ENCODE results near the gene PLCB1.

Gene PLCB1

DNA sequence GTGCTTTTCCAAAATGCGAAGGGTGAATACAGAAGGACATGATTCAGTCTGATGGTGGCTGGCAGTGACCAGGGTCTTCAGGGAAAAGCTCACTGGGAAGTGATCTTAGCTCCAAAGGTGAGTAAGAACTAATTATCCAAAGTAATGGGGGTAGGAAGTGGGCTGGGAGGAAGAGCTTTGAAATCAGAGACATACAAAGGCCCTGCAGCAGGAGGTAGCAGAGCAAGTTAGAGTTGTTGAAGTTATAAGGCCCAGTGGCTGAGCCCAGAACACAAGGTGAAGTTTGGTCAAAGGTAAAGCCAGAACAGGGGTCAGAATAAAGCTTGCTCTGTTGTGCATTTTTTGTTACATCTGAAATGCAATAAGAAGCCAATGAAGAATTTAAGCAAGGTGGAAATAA is 81.2 kb downstream of the PLCB1 start:
- DNase-seq = no peak

DNA sequence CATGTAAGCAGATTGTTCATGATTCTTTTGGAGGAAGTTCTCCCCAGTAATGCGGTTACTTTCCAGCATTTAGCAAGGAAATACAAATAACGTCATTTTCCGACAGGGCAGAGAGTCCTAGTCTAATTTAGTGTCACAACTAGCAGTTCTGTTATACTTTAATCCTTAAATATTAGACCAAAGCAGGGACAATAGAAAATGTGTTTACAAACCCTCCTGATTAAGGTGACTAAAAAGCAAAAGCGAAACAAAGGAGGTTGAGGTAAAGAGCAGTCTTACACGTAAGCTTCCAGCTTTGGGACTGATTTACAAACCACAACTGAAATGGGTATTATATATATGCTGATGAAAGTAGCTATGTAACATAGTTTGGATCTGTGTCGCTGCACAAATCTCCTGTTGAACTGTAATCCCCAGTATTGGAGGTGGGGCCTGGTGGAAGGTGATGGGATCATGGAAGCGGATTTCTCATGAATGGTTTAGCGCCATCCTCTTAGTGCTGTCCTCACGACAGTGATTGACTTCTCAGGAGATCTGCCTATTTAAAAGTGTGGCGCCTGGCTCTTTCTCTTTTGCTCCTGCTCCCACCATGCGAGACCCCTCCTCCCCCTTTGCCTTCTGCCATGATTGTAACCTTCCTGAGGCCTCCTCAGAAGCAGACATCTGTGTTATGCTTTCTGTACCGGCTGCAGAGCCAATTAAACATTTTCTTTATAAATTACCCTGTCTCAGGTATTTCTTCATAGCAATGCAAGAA is 81.9 kb downstream of the PLCB1 start:
- DNase-seq = no peak

DNA sequence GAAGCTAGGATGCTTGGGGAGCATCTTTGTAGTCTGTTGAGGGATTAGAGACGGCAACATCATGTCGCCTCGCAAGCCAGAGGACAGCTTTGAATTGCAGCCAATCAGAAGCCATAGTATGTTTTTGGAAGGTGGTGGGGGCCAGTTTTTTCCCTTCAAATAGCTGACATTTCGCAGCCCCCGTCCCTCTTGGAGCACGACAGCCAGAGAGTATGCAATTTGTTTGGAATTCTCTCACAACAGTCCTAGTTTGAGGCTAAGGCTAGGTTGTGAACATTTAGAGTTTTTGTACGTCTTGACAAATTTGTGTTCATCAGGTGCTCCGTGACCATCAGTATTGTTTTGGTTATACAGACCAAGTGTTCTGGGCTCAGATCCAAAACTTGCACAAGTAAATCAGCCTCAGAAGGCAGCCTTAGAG is 83.3 kb downstream of the PLCB1 start:
- peak; percentile 61 for DNase-seq

DNA sequence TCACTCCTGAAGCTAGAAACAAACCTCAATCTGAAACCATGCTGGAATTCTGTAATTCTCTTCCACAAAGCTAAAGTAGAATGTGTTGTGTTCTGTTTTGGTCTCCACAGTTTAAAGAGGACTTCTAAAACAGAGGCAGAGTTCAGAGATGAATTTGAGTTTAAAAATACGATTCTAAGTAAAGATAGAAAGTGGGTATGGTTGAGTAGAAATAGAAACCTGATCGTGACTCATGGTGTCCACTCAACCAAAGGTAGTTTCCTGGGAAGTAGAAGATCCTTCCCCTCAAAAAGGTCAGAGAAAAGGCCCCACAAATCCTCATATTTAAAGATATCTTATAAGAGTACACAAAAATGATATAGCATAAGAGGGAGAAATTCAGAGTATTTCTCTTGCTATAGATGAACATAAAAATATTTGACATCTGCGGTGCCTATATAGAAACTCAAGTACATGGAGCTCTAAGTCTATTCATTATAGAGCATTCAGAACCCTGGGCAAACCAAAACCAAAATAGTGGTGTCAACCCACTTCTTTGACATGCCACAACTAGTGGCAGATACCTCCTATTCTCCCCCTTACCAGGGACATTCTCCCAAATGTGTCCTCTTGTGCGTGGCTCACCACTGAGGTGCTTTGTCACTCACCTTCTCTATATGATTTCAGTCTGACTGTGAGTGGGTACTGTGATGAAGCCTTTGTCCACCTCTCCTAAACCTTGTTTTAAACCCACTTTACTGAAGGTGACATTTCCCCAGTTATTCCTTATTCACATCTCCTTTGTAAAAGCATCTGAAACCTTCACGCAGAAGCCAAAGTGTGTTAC is 84.5 kb downstream of the PLCB1 start:
- no peak for DNase-seq

DNA sequence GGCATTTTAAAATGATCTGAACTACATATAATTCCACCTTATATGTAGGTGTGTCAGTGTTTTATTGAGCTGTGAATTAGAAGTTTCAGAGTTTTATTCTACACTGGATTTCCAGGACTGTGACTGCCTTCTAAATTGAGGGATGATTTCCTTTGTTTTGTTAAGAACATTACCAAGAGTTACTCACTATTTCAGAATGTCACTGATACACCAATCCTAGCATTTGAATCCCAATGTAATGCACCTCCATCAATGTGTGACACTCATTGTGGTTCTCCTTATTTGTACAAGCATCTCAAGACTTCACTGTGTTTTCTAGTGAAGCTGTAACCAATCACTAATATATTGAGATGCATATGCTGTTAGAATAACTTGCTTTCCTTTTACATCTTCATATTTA is 86.8 kb downstream of the PLCB1 start:
- DNase-seq = peak; percentile 88

DNA sequence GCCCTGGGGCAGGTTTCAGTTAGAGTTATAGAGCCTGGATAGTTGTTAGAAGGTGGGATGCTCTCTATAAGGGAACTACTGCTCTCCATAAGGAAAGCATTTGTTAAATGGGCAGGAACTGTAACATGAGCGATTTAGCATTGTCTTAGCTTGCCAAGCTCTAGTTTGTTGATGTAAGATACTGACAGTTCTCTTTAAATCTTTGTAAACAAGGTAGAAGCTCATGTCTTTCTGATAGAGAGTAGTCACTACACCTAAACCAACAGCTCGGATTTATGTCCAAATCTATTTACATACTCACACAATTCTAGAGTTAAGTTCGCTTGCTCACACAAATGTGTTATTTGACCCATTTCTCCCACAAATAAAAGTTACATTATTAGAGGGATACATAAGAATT is 87.3 kb downstream of the PLCB1 start:
- DNase-seq = no peak

DNA sequence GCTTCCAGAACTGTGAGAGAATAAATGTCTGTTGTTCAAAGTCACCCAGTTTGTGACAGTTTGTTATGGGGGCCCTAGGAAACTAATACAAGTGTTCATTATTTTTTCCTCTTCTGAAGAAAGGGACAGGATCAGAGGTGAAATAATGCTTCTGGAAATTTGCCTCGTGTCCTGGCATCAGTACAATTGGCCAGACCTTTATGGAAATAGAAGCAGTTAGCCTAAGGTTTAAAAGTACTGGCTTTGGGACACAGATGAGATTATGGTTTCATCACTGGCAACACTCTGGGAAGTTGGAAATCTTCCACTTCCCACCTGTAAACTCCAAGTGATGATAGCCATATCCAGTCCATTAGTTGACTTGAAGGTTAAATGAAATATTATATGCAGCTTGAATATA is 88.7 kb downstream of the PLCB1 start:
- no peak for DNase-seq

DNA sequence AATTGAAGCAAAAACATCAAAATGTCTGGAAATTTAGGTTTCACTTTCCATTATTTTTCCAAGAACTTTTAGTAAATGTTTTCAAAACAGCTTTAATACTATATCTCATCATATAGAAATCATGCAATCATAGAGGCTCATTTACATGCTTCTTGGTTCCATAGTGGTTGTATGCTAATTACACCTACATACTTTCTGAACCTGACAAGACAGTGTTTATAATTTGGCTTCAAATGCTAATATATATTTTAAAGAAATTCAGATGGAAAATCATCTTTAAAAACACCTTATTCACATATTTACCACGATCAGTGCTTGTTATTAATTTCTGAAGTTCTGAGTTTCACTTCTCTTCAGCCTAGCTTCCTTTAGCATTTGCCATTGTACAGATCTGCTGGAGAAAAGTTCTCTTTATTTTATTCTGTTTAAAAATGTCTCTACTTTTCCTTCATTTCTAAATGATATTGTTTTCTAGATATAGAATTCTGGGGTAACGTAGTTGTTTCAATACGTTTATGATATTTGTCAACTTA is 89.9 kb downstream of the PLCB1 start:
- DNase-seq = no peak

DNA sequence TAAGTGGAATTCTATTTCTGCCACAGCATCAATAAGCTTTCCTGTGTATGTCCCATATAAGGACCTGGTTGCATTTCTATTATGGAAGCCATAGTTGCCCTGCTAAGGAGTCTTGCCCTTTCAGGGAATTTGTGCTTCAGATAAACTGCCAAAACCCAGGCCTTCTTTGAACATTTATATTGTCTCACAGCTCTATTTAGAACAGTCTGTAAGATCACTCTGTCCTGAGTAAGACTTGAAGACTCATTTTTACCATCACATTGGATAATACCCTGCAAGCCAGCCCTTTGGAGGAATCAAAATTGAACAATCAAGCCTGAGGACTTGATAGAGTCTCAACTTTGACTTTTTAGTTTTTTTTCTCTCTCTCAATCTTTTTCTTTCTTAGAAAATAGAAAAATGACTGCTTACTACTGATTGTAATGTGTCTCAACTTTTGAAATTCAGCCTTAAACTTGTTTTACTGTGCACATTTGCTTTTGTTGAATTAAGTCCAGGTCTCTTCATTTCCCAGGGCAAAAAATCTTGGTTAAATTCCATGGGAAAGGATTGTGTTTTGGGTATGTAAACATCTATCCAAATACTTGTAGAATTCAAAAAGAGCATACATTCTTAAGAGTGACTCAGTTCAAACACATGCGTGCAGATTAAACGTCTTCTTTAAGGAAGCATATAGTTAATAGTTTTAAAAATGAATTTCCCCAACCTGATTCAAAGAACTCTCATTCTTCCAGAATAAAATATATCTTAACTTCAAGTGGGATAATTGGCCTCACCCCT is 91.2 kb downstream of the PLCB1 start:
- DNase-seq = peak; percentile 92

DNA sequence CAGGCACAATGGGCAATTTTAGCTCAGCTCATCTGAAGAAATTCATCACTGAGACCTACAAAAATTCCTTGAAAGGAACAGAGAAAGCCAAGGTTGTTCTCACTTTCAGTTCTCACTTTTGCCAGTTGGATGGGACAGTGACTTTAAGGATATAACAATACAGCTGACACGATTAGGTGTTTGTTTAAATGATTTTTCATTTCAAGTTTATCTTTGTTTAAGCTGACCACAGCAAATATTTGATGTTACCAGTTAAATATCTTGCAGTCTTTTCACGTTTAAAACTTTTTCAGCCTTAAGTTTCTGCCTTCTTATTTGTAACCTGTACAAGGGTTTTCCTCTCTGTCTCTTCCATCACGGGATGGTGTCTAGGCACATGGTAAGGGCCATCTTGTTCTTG is 93.6 kb downstream of the PLCB1 start:
- DNase-seq = no peak

DNA sequence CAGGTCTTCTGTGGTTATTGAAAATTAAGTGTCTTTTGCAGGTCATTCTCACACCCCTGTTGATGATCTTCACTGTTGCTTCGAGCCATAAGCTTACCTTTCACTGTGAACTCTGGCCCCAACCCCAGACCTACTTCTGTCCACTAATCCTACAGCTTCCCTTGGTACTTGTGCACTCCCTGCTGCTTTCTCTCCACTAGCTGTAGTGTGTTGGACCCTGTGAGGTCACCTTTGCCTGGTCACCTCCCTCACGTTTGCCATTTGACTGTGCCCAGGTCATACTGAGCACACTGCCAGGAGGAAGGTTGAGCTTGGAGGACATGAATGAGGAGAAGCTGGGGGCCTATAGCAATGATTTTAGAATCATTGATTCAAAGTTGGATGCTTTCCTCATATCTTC is 94.0 kb downstream of the PLCB1 start:
- no peak for DNase-seq

DNA sequence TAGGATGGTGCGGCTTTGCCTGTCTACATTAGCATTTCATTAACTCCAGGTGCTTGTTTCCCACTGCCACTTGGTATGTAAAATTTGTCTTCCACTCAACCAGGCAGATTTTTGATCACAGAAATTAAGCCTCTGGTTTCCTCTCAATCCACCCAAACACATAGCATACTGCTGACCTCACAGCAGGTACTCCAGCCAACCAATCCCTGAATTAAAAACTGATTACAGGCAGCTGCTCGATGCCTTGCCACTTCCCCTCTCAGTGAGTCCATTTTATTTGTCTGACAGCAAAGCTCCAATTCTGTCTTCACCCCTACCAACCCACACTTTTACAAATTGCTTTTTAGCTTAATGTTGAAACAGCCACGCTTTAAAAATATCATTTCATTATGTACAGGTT is 95.2 kb downstream of the PLCB1 start:
- no peak for DNase-seq

DNA sequence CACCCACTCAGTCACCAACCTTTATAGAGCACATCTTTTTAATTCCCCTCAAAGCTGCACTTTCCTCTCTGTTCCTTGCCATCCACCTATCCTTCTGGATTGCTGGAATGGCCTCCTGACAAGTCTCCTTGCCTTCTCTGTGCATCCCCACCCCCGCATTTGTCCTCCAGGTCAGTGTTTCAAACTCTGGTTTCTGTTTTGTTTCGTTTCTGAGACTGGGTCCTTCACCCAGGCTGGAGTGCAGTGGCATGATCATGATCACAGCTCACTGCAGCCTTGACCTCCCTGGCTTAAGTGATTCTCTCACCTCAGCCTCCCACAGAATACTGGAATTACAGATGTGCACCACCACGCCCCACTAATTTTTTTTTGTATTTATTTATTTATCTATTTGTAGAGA is 96.2 kb downstream of the PLCB1 start:
- no peak for DNase-seq

DNA sequence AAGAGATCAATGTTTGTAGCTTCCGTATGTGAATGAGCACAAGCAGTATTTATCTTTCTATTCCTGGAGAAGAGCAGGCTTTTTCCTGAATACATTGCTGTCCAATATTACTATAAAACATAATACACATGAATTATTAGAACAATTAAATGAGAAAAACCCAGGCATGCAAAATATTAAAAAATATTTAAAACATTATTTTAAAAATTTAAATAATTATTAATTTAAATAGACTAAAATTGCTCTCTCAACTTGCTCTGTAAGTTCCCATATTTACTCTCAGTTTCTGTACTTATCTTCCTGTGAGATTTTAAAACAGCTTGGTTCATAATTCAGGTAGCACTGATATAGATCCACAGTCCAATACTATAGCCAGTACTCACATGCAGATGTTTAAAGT is 97.0 kb downstream of the PLCB1 start:
- DNase-seq = no peak

DNA sequence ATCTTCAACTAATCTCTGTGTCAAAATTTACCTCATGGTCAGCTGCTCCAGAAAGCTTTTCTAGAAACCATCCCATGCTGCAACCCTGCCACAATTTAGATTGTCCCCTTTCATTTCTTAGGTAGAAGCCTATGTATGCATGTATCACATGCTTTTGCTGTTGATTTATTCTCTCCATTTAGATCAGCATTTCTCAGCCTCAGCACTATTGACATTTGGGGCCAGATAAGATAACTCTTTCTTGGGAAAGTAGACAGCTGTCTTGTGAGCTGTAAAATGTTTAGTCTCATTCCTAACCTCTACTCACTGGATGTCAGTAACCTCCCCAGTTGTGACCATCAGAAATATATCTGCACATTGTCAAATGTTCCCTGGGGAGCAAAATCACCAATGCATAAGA is 99.0 kb downstream of the PLCB1 start:
- no peak for DNase-seq

DNA sequence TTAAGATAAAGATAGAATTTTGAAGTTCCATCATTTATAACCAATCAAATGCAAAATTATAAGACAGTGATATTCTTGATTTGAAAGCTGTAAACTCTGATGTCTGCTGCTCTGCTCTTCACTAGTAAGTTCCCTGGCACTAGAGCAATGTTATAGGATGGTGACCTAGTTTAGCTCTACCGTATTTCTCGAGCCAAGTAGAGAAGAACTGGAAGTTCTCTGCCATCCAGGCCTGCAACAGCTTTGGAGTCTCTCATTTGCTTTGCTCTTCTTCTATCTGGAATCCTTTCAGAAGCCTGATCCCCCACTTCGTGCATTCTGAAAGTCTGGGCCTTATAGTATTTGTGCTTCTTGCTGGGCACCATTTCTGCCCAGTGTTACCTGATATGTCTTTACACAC is 100.3 kb downstream of the PLCB1 start:
- DNase-seq = no peak

DNA sequence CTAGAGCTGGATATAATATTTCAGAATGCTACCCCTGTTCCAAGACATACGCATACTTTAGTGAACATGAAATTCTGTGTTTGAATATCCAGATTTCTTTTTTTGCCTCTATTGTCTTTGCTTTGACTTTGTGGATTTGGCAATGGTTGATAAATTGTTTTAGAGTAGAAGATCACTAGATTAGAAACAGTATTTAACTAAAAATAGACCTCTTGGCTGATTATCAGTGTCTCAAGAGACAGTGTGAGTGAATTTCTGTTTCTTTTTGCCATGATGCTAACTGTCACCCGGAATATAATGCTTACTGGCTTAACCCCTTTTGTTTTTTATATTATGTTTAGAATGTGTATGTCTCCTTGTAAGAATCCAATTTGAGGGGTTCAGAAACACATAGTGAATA is 102.5 kb downstream of the PLCB1 start:
- no peak for DNase-seq

DNA sequence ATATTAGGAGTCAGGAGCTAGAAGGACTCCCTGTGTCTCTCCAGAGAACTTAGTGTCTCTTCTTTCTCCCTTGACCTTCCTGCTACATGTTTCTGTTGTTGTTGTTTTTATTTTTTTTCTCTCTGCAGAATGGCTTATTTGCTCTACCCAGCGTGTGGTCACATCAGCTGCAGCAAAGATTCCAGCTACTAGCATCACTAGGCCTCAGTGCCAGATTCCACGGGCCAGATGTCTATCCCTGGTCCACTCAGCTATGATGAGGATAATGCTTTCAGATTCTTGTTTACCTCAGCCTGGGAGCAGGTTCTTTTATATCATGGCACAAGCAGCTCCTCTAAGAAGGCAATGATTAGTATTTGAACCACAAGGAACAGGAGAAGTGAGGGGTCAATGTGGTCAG is 110.0 kb downstream of the PLCB1 start:
- DNase-seq = no peak

DNA sequence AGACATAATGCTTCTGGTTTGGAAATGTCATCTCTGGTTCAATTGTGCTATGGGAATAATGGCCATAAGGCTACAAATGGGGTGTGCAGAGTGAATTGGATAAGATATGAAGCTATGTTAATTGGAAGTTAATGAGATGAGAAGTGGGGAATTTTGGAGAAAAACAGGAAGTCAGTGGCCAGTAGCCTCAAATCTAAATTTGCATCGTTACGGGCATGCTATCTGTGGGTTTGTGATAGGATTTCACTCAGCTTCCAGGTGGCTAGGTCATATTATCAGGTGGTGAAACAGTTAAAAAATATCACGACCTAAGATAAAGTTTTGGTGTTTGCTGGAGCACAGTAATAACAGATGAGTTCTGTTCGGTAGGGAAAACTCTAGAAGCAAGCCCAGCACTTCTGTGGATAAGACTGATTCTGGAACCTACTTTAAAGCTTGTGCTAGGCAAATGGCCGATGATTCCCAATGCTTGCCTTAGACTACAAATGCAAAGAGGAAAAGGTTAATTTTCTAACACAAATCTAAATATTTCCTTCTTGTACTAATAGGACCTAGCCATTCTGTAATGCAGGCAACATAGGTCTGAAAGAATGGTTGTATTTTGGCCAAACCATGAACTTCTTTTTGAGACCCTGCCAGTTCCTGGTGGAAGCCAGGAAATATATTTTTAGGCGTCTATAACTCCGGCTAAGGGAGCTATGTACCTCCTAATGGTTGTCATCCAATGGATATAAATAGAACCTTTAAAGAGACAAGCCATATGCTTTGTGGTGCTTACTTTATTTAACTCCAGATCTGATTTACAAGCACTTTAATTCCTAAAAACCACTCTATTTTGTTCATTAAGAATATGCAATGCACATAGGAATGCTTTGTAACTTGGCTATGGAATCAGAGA is 111.0 kb downstream of the PLCB1 start:
- DNase-seq = peak; percentile 71

DNA sequence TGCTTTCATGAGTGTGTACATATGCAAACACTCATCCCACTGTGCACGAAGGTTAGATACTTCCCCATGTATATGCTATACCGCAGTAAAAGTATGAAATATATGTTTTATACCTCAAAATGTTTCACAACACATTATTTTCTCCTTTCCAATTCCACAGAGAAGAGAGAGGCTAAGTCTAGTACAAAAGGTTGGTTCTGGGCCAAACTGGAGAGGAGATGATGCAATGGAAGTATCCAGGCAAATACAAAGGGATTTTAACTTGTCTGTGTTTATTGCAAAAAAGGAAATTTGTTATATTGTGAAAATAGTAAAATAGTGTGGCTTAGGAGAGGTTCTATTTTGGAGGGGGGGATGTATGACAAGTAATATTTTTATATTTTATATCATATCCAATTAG is 112.6 kb downstream of the PLCB1 start:
- DNase-seq = peak; percentile 80

DNA sequence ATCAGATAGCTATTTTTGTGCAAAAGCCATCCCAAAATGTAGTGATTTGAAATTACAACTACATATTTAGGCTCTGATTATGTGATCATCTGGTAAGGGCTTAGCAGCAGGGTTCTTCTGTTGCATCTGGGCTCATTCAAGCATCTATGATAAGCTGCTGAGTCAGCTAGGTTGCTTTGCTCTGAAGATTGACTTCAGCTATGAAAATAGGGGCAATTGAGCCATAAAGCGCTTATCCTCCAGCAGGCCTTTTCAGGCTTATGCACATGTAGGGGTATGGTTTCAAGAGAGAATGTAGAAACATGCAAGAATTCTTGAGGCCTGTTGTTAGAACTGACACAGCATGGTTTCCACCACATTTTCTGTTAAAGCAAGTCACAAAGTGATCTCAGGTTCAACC is 114.1 kb downstream of the PLCB1 start:
- no peak for DNase-seq

DNA sequence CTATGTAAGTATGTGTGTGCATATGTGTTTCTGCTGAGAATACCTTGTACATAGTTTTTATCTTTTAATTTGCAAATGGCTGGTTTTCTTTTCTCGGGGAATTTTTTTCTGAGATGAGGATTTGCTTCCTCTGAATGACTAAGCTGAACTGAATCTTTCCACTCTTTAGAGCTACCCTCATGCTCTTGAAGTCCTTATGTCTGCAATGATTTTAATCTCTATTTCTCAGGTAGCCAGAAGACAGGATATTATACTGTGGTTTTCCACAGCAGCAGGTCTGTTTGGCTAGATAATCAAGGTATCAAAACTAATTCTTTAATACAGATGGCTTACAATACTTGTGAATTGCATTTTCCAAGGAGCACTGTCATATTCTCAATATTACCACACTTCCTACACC is 114.7 kb downstream of the PLCB1 start:
- no peak for DNase-seq

Data from fibroblast of skin of abdomen (primary cell).